Measurements from ENCODE around the gene SERPIND1.

GRCh38 chr22:20834206-20834605 lies 60.3 kb downstream of the SERPIND1 start:
- TF ChIP-seq CTCF (conservative IDR thresholded peaks at IDR 0.05; ENCODE audit: low read depth in 2 of 2) = no peak
- no peak for TF ChIP-seq EZH2 (IDR thresholded peaks at IDR 0.05; ENCODE audit: low read depth, unreplicated experiment)
- TF ChIP-seq REST (IDR thresholded peaks at IDR 0.05; ENCODE audit: unreplicated experiment) = no peak
- no peak for TF ChIP-seq EZH2phosphoT487 (IDR thresholded peaks at IDR 0.05; ENCODE audit: unreplicated experiment)
- no peak for TF ChIP-seq CREB1 (CRISPR knock-in tag; IDR thresholded peaks at IDR 0.05; ENCODE audit: low read depth)
- TF ChIP-seq POLR2AphosphoS5 (IDR thresholded peaks at IDR 0.05; ENCODE audit: low read depth) = no peak
- TF ChIP-seq ZNF331 (CRISPR knock-in tag; IDR thresholded peaks at IDR 0.05; ENCODE audit: low read depth) = no peak
- TF ChIP-seq ZNF462 (CRISPR knock-in tag; IDR thresholded peaks at IDR 0.05) = no peak
- TF ChIP-seq STAT1 (IDR thresholded peaks at IDR 0.05; ENCODE audit: unreplicated experiment) = no peak
- TF ChIP-seq ETS1 (IDR thresholded peaks at IDR 0.05) = no peak

Measured in GM23338 (cell line).